ENCODE data around the gene KRT10.
A peak's percentile ranks its signal among the peaks of the same experiment; 100 is the strongest.

Gene KRT10

DNA sequence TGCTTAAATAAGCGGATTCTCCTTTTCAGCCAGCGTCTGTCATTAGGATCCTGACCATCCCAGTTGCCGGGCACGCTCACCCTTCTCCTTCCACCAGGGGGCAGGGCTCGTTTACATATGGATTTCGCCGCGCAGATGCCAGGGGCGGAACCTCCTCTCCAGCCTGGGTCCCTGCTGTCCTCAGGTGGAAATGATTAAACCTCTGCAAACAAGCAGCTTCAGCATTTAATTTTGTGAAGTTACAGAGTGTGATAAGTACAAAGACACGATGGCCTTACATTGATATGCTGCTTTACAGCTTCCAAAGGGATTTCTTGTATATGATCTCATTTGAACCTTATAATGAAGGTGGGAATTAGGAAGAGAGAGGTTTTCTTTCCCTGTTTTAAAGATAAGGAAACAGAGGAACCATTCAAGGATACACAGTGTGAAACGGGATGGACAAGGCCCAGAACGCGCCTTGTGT, 18.8 kb downstream of the KRT10 start:
- peak; percentile 72 for DNase-seq (ENCODE audit: low read depth)

DNA sequence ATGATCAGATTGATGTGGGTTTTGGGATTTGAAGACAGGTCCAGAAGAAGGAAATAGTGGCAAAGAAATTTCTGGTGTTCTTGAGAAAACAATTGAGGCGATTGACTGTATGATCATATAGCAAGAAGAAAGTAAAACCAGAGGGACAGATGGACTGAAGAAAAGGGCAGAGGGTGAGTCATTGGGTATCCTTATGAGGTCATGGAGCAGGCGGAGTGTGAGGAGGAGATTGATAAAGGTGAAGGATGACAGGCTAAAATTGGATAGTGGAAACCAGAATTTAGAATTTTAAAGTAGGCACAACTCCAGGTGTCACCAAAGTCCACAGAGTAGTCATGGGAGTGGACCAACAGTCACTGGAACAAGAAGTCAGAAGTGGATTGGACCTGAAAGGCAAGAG, 21.3 kb downstream of the KRT10 start:
- no peak for DNase-seq (ENCODE audit: low read depth)

DNA sequence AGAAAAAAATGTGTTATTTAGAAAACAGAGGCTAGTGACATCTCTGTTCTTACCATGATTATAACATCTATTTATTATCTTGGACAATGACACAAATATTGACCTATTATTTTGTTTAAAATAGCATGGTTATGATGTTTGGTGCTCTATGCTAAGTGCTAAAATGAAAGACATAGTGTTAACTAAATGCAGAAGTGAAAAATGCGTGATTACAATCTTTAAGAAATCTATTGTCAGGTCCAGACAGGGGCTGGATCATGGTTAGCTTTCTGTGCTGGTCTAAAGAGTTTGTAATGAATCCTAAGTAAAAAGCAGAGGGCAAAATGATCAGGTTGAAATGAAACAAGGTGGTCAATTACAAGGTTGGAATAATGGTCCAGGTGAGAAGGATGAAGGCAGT, 22.0 kb downstream of the KRT10 start:
- DNase-seq (ENCODE audit: low read depth): no peak

DNA sequence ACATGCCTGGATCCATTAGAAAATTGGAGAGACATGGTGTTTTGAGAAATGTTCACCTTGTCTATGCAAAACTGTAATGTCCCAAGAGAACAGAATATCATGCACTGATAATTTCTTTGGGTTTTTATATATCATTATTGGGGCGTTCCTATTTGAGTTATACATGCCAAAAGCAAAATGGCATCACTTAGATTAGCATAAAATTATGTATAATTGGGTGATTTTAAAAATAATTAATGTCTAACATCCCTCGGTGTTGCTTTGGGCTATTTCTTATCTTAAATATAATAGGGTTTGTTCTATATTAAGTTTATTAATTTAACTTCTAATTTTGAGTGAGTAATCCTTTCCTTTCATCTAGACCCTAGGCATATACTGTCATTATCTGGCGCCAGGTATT, 22.6 kb downstream of the KRT10 start, which contains the start of gene KRT28:
TSS of gene KRT28 (minus strand) at position 101 of the 400 bp plus-strand sequence. CDS start at position 35, 66 bp downstream.
- DNase-seq (ENCODE audit: low read depth): no peak

DNA sequence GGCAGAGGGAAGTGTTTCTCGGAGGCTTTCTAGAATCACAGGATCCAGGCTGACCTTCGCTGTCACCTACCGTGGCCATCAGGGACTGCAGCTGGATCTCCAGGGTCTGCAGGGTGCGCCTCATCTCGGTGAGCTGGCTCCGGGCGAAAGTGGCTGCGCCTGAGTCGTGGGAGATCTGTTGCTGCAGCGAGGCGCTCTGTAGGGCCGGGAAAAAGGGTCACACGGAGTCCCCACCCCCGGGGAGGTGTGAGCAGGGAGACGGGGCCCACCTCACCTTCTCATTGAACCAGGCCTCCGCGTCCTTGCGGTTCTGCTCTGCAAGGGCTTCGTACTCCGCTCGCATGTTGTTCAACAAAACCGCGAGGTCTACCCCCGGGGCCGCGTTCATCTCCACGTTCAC, 25.6 kb downstream of the KRT10 start:
- DNase-seq (ENCODE audit: low read depth): no peak

DNA sequence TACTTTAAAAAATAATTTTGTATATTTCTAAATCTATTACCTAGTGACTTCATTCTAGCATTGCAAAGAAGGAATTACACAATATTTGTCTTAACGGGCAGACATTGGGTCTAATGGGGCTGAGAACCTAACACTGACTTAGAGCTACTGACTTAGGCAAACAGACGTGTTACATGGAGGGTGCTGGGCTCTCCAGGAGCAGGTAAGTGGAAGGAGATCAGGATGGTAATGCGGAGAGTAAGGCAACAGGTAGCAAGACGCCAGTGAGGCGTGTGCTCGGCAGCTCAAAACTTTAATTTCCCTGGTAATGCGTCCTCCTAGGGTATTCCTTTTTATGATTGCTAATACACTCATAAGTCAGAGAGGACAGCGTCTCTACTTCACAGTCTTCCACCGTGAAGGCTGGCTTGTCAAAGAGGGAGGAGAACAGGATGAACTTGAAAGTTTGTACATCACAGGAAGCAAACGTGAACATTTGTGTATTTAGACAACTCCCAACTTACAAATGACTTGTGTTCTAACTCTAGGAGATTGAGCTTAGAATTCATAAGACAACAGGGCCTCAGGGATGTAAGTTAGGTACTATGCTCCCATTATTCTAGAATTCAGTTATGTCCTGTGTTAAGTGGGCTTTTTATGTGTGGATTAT, 27.3 kb downstream of the KRT10 start:
- no peak for DNase-seq (ENCODE audit: low read depth)

DNA sequence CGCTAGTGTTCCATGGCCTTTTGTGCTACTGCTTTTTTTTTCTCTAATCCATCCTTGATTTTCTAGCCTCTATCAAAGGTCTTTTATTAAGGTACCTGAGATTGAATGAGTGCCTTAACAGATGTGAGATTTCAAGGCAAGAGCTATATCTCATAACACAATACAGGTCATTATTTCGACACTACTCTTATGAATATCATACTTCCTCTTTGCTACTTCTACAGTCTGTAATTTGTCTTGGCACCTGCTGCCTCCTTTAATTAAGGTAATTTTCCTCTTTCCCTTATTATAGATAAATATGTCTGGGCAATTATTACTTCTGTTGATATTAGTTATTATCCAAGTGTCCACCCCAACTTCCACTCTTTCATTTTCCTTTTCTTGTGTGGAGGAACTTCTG, 27.9 kb downstream of the KRT10 start:
- DNase-seq (ENCODE audit: low read depth): no peak

DNA sequence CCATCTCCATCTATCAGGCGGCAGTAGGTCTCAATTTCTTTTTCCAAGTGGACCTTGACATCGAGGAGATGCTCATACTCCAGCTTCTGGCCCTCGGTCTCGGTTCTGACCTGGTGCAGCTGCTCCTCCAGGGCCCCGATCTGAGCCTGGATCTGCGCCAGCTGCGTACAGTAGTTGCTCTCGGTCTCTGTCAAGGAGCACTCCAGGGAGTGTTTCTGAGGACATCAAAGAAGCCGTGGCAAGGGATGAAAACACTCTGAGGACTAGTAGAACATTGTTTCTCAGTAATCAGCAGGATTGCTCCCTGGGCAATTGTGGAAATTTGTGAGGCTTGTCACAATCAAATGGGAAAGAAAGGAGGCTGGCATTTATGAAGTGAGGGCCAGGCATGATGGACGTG, 28.6 kb downstream of the KRT10 start:
- DNase-seq (ENCODE audit: low read depth): no peak

DNA sequence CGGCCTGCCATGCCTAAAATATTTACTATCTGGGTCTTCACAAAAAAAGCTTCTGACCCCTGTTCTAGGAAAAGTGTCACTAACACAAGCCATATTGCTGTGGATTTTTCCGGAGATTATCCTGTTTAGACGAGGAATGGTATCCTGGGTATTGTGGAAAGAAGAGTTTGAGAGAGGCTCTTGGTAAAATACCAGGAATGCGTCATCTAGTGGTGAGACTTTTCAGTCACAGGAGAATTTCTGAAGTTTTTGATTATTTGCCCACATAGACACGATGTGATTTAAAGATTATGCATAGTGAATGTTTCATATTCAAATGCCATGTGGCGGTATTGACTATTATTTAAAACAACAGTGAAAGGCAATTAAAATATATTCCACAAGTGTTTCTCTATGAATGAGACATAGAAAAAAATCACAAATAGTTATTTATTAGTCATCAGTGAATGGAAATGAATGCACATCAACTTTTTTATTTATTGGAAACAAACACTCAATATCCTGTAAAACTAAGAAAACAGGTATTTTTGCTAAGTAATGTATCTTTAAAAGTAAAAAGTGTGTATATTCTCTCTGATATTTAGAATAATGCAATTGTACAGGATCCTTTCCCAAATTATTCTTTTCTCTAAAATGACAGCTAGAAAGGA, 30.5 kb downstream of the KRT10 start:
- DNase-seq (ENCODE audit: low read depth): peak; percentile 45

DNA sequence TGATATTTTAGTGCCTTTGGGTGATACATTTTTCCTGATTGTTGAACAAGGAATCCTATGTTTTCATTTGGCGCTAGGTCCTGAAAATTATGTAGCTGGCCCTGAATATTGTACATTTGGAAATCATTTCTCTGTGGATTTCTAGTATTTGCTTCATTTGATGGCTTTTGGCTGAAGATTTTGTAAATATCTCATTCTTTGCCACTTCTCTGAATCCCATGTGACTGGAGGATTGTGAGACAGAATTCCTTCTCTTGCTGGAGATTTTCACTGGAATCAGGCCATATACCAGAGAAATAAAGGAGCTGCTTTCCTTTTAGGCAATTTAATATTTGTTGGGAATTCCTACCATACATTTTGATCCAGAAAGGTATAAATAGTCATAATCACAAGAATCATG, 31.3 kb downstream of the KRT10 start:
- DNase-seq (ENCODE audit: low read depth): no peak

DNA sequence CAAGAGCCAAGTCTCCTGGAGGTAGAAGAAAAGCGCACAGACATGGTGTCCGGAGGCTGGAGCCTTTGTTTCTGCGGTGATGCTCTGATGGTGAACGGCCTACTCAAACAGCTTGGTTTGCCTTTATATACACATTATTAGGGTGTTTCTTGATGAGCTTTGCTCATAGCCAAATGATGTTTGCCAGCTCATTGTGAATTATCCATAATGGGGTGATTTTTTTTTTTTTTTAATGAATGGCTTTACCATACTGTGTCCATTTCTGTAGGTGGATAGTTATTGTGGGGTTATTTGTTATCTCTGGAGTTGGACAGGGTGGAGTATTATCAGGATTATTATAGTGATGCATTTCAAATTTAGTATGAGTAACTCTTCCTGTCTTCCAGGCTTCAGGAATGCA, 40.0 kb downstream of the KRT10 start, which contains the start of gene KRT27:
TSS of gene KRT27 (minus strand) at position 101 of the 400 bp plus-strand sequence. CDS start at position 44, 57 bp downstream.
- no peak for DNase-seq (ENCODE audit: low read depth)

DNA sequence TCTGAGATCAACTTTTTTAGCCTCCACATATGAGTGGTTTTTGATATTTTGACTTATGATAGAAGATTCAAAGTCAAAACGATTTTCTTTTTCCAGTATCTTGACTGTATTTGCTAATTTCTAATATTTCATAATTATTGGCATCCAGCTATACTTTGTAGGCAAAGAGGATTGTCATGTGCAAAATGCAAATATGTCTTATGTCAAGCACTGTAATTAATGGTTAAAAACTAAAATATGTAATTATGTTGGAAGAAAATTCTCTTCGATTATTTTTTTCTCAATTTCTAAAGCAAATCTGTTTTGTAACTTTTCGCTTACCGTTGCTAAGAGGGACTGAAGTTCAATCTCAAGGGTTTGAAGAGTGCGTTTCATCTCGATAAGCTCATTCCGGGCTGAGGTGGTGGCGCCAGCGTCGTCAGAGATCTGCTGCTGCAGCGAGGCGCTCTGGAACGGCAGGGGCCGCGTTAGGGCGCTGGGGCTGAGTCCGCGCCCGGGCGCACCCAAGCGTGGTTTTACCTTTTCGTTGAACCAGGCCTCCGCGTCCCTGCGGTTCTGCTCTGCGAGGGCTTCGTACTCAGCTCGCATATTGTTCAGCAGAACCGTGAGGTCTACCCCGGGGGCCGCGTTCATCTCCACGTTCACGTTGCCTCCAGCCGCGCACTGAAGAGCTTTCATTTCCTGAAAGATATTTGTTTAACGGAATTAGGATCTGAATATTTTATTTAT, 43.1 kb downstream of the KRT10 start:
- no peak for DNase-seq (ENCODE audit: low read depth)

DNA sequence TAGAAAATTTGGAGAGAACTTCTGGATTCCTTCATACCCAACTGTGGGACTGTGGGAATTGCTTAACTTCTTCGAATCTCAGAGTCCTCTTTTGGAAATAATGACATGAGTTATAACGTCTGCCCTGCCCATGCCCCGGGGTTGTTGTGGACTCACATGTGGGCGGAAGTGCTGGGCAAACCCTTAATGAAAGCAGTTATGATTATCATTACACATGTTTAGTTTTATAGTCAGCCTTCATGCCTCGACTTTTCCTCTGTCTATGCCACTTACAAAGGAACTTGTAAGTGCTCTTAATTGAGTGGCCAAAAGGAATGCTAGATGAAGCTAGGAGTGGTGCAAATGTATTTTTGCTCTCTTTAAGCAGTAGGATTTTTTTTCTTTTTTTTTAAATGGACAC, 44.0 kb downstream of the KRT10 start:
- DNase-seq (ENCODE audit: low read depth): no peak

DNA sequence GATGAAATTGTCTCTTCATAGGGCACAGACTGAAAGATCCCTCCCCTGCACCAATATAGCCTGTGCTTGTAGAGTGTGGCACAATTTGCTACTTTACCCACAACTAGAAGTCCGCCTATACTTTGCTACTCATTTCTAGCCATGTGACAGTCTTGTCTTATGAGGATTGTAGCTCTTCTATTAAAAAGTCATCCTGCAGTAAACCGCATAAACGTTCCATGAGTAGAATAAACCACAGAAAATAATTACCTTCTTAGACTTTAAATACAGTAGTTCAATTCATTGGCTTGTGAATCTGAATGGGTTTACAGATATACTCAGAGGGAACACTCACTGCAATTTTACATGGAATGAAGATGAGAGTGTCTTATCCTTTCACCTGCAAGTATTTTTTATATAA, 44.4 kb downstream of the KRT10 start:
- DNase-seq (ENCODE audit: low read depth): no peak

DNA sequence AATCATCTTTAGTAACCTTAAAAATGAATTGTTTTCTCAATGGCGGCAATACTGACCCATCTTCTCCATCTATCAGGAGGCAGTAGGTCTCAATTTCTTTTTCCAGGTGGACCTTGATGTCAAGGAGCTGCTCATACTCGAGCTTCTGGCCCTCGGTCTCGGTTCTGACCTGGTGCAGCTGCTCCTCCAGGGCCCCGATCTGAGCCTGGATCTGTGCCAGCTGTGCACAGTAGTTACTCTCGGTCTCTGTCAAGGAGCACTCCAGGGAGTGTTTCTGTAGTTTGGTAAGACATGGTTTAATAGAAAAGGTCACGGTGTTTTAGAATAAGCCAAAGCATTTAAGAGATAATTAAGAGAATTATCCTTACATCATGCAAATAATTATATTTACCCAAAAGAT, 45.0 kb downstream of the KRT10 start:
- no peak for DNase-seq (ENCODE audit: low read depth)

DNA sequence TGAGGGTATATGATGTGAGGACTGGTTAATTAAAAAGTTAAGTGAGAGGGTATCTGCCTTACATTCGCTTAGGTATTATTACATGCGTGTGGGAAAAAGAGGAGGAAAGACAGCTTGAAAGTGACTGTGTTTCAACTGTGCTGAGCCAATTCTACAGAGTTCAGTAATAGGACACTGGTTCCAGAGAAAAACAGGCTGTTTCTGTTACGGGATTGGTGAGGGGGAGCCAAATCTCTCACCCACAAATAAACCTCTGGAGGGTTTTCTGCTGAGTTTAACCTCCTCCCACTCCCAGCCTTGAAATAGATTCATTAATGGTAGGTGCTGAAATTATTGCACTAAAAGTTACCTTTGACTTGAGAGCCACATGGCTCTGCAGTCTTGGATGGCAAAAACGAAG, 46.5 kb downstream of the KRT10 start:
- DNase-seq (ENCODE audit: low read depth): no peak

DNA sequence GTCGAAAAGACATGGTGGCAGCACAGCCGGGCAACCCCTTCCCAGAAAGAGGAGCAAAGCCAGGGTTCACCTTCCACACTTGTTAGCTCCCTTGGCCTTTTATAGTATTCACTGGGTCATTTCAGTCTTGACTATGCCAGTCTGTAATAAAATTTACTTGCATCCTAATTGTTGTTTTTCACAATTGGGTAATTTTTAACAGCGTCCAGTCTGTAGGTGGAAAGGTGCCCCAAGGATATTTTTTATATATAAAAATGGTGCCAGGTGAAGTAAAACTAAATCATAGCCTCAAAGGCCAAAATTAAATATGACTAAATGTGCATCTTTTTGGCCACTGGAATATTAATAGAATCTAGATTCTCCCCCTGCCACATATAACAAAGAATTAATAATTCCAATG, 50.3 kb downstream of the KRT10 start, which contains the start of gene KRT26:
TSS of gene KRT26 (minus strand) at position 101 of the 400 bp plus-strand sequence. CDS start at position 13, 88 bp downstream.
- no peak for DNase-seq (ENCODE audit: low read depth)

Measured in iris pigment epithelial cell (primary cell).